ENCODE measurements around the gene TMEM89.

The TMEM89 gene

DNA sequence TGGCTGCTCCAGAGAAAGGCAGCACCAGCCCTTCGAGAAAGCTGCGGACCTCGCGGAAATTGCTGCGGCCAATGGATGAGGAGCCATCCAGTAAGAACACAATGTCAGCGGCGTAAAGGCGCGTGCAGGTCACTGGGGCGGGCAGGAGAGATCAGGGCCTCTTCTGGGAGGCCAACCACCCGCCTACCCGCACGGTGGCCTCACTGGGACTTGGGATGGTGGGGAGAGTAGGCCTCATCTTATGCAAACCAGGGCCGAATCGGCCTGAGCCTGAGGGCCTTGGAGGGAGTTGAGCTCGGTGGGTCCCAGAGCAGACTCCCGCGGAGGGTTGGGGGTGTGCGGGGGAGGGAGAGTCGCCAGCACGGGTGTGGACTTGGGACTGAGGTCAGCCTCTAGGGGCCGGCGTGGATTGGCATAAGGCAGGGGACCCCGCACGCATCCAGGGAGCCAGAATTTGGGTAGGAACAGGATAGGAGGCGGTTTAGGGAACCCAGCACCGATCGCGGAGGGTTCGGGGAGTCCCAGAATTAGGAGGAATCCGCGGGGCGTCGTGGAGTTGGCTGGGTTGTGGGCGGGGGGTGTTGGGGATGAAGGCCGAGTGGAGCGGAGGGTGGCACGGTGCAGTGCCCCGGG lies 27.0 kb downstream of the TMEM89 start:
- Histone ChIP-seq H3K4me1 (ENCODE audit: control insufficient read depth, insufficient read depth, low read length) (peaks cover 48% of the 10 kb centered on the region), H3K27me3 (ENCODE audit: control insufficient read depth, insufficient read depth, low read length) (no peaks in the 10 kb centered on the region), H3K9ac (ENCODE audit: low read depth, low read length) (peak overlapping the region; percentile 66), H3K9me3 (replicated peaks; ENCODE audit: low read length) (no peaks in the 10 kb centered on the region), H3K4me3 (ENCODE audit: low read length) (peak overlapping the region; percentile 66), H3K36me3 (ENCODE audit: insufficient read depth, low read length) (peaks cover 30% of the 10 kb centered on the region), H3K4me2 (ENCODE audit: low read length) (peak overlapping the region; percentile 92)

DNA sequence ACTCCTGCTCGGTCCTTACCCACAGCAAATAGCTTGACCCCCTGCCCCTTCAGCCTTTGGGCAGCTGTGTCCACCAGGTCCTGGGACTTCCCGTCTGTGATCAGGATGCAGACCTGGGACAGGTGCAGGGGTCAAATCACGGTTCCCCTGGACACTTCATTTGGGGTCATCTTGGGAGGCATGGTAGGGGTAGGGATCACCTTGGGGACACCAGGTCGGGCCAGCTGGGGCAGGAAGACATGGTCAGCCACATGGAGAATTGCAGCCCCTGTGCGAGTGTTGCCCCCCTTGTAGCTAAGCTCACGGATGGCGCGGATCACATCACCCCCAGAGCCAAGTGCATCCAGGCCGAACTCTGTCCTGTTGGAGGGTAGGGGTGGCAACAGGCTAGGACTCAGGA lies 28.2 kb downstream of the TMEM89 start:
- Histone ChIP-seq H3K4me1 (ENCODE audit: control insufficient read depth, insufficient read depth, low read length) (peaks cover 36% of the 10 kb centered on the region), H3K9ac (ENCODE audit: low read depth, low read length) (no peak overlapping the region)

DNA sequence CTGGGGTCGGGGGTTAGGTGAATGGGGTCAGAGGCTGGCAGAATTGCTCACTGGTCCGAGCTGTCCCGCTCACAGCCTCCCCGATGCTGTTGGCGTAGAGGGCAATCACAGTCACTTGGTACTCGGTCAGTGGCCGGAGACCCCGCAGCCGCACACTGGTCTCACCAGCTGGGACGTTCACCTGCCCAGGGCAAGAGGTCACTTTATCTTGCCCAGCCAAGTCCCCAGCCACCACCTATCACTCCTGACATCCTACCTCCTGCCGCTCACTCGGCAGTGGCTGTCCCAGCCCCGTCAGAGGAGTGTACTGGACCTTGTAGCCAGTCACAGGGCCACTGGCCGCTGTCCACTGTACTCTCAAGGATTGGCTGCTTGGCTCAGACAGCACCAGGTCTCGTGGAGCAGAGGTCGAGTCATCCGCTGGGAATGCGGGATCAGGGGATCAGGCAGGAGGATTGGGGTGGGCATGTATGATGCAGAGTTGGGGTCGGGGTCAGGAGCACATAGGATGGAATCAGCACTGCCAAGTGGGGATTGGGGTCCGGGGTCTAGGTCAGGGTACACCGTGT lies 29.0 kb downstream of the TMEM89 start:
- Histone ChIP-seq H3K9me3 (replicated peaks; ENCODE audit: low read length) (no peaks in the 10 kb centered on the region), H3K9ac (ENCODE audit: low read depth, low read length) (no peak overlapping the region), H3K27me3 (ENCODE audit: control insufficient read depth, insufficient read depth, low read length) (no peaks in the 10 kb centered on the region), H3K36me3 (ENCODE audit: insufficient read depth, low read length) (peaks cover 13% of the 10 kb centered on the region), H3K4me3 (ENCODE audit: low read length) (no peak overlapping the region), H3K4me1 (ENCODE audit: control insufficient read depth, insufficient read depth, low read length) (peaks cover 28% of the 10 kb centered on the region), H3K4me2 (ENCODE audit: low read length) (no peak overlapping the region)

More for the DNA sequence above, 28.2 kb downstream of the TMEM89 start:
- Histone ChIP-seq H3K27me3 (ENCODE audit: control insufficient read depth, insufficient read depth, low read length) (no peaks in the 10 kb centered on the region), H3K4me2 (ENCODE audit: low read length) (no peak overlapping the region), H3K4me3 (ENCODE audit: low read length) (no peak overlapping the region), H3K9me3 (replicated peaks; ENCODE audit: low read length) (no peaks in the 10 kb centered on the region), H3K36me3 (ENCODE audit: insufficient read depth, low read length) (peaks cover 20% of the 10 kb centered on the region)

DNA sequence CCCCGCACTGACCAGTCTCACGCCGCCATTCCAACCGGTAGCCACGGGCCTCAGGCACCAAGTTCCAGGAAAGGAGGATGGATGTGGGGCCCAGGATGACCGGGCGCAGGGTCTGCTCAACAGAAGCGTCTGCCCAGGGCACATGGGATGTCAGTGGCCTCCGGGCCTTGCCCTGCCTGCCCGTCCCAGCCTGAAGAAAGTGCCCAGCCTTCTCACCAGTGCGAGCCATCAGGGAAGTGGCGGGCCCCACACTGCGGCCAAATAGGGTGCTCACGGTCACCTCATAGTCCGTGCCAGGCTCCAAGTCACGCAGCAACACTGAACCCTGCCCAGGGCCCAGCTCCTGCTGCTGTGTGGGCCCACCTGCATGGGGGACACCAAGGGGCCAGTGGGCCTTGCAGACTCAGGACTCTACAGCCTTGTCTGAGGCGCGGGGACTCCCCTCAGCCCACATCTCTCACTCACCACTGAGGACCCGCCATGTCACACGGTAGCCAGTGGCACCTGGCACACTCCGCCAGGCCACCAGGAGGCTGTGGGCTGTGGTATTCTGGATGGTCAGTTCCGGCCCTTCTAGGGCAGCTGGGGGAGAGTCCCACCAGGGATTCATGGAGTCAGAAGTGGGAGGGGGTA lies 29.6 kb downstream of the TMEM89 start:
- Histone ChIP-seq H3K36me3 (ENCODE audit: insufficient read depth, low read length) (peaks cover 7% of the 10 kb centered on the region), H3K4me2 (ENCODE audit: low read length) (no peak overlapping the region), H3K4me1 (ENCODE audit: control insufficient read depth, insufficient read depth, low read length) (peaks cover 27% of the 10 kb centered on the region), H3K4me3 (ENCODE audit: low read length) (no peak overlapping the region), H3K27me3 (ENCODE audit: control insufficient read depth, insufficient read depth, low read length) (no peaks in the 10 kb centered on the region), H3K9ac (ENCODE audit: low read depth, low read length) (no peak overlapping the region), H3K9me3 (replicated peaks; ENCODE audit: low read length) (no peaks in the 10 kb centered on the region)

DNA sequence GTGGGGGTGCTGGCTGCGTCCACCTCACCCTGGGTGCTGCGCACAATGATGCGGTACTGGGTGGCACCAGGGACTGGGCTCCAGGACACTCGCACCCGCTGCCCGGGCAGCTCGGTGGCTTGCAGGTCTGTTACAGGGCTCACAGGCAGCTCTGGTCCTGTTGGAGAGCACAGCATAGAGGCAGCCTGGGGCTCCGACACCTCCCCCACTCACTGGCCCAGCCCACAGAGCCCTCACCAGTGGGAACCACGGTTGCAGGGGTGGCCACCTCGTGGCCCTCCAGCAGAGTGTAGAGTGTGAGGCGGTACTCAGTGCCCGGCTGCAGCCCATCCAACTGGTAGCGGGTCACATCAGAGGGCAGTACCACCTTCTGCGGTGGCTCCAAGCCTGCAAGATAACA lies 30.1 kb downstream of the TMEM89 start:
- H3K27me3 ChIP-seq (ENCODE audit: control insufficient read depth, insufficient read depth, low read length): no peaks in the 10 kb centered on the region

DNA sequence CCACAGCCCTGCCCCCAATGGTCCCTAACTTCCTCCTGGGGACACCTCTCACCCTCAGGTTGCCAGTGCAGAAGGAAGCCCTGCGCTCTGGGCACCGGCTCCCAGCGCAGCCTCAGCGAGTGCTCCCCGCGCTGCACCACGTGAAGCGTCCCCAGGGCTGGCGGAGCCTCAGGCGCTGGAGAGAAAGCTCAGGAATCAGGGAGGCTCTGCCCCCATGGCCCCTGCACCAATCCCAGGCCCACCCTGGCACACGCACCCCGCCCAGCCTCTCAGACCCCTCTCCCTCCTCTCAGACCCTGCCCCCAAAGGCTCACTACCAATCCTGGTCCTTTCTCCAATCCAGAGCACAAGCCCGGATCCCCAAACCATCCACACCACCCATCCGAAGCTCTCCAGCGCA lies 33.3 kb downstream of the TMEM89 start:
- Histone ChIP-seq H3K9me3 (replicated peaks; ENCODE audit: low read length) (no peaks in the 10 kb centered on the region), H3K36me3 (ENCODE audit: insufficient read depth, low read length) (peaks cover 13% of the 10 kb centered on the region), H3K4me2 (ENCODE audit: low read length) (no peak overlapping the region), H3K4me3 (ENCODE audit: low read length) (no peak overlapping the region), H3K27me3 (ENCODE audit: control insufficient read depth, insufficient read depth, low read length) (no peaks in the 10 kb centered on the region), H3K4me1 (ENCODE audit: control insufficient read depth, insufficient read depth, low read length) (no peaks in the 10 kb centered on the region), H3K9ac (ENCODE audit: low read depth, low read length) (no peak overlapping the region)

More for the DNA sequence above, 30.1 kb downstream of the TMEM89 start:
- peaks cover 24% of the 10 kb centered on the region for H3K4me1 ChIP-seq (ENCODE audit: control insufficient read depth, insufficient read depth, low read length)
- H3K9ac ChIP-seq (ENCODE audit: low read depth, low read length): no peak overlapping the region
- peaks cover 8% of the 10 kb centered on the region for H3K36me3 ChIP-seq (ENCODE audit: insufficient read depth, low read length)
- H3K9me3 ChIP-seq (replicated peaks; ENCODE audit: low read length): no peaks in the 10 kb centered on the region
- H3K4me2 ChIP-seq (ENCODE audit: low read length): no peak overlapping the region
- H3K4me3 ChIP-seq (ENCODE audit: low read length): no peak overlapping the region

DNA sequence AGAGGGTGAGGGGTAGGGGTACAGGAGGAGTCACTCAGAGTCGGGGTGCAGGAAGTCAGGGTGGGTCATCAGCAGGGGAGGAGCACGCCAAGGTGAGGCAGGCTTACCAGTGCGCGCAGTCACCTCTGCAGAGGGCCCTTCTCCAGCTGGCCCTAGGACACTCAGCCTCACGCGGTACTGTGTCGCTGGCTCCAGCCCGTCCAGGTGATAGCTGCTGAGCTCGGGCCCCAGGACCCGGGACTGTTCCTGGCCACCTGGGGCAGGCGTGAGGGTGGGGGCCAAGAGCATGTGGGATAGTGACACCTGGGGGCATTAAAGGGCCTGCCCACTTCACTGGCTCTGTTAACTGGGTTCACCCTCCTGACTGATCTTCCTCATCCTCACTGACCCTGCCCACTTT lies 33.9 kb downstream of the TMEM89 start:
- Histone ChIP-seq H3K4me2 (ENCODE audit: low read length) (no peak overlapping the region), H3K36me3 (ENCODE audit: insufficient read depth, low read length) (peaks cover 12% of the 10 kb centered on the region), H3K4me3 (ENCODE audit: low read length) (no peak overlapping the region), H3K27me3 (ENCODE audit: control insufficient read depth, insufficient read depth, low read length) (no peaks in the 10 kb centered on the region), H3K9ac (ENCODE audit: low read depth, low read length) (no peak overlapping the region), H3K9me3 (replicated peaks; ENCODE audit: low read length) (no peaks in the 10 kb centered on the region), H3K4me1 (ENCODE audit: control insufficient read depth, insufficient read depth, low read length) (no peaks in the 10 kb centered on the region)

DNA sequence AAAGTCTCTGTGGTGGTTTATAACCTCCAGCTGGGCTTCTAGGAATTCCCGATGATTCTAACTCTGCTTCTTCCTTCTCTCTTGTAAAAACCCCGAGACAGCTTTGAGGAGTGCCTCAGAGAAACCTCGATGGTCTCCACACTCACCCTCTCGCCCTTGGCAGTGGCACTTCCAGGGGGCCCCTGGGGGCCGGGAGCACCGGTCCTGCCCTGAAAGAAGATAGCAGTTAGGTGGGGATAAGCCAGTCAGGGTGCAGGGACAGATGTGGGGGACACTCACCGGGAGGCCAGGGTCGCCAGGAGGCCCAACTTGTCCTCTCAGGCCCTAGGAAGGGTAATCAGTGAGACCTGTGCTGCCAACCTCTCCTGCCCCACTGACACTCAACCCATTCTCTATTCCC lies 36.2 kb downstream of the TMEM89 start:
- no peaks in the 10 kb centered on the region for H3K9me3 ChIP-seq (replicated peaks; ENCODE audit: low read length)
- no peak overlapping the region for H3K4me3 ChIP-seq (ENCODE audit: low read length)
- H3K36me3 ChIP-seq (ENCODE audit: insufficient read depth, low read length): peaks cover 16% of the 10 kb centered on the region
- no peak overlapping the region for H3K4me2 ChIP-seq (ENCODE audit: low read length)
- no peaks in the 10 kb centered on the region for H3K27me3 ChIP-seq (ENCODE audit: control insufficient read depth, insufficient read depth, low read length)
- H3K9ac ChIP-seq (ENCODE audit: low read depth, low read length): no peak overlapping the region
- H3K4me1 ChIP-seq (ENCODE audit: control insufficient read depth, insufficient read depth, low read length): no peaks in the 10 kb centered on the region

DNA sequence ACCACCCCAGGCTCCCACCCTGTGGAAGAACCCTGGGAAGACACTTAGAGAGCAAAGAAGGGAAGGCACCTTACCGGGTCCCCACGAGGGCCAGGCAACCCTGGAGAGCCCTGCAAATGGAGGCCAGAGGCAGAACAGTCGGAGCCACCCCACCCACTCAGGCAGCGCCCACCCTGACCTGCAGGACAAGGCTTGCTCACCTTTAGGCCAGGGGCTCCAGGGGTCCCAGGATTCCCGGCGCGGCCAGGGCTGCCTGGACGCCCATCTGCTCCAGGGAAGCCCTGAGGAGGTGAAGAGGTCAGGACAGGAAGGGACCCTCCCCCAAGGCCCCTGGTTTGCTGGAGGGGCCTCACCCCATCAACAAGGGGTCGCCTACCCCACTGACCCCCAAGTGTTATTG lies 36.7 kb downstream of the TMEM89 start:
- no peak overlapping the region for H3K4me3 ChIP-seq (ENCODE audit: low read length)
- H3K4me1 ChIP-seq (ENCODE audit: control insufficient read depth, insufficient read depth, low read length): no peaks in the 10 kb centered on the region
- no peaks in the 10 kb centered on the region for H3K27me3 ChIP-seq (ENCODE audit: control insufficient read depth, insufficient read depth, low read length)
- H3K9me3 ChIP-seq (replicated peaks; ENCODE audit: low read length): no peaks in the 10 kb centered on the region
- H3K36me3 ChIP-seq (ENCODE audit: insufficient read depth, low read length): peaks cover 16% of the 10 kb centered on the region
- no peak overlapping the region for H3K9ac ChIP-seq (ENCODE audit: low read depth, low read length)
- no peak overlapping the region for H3K4me2 ChIP-seq (ENCODE audit: low read length)

DNA sequence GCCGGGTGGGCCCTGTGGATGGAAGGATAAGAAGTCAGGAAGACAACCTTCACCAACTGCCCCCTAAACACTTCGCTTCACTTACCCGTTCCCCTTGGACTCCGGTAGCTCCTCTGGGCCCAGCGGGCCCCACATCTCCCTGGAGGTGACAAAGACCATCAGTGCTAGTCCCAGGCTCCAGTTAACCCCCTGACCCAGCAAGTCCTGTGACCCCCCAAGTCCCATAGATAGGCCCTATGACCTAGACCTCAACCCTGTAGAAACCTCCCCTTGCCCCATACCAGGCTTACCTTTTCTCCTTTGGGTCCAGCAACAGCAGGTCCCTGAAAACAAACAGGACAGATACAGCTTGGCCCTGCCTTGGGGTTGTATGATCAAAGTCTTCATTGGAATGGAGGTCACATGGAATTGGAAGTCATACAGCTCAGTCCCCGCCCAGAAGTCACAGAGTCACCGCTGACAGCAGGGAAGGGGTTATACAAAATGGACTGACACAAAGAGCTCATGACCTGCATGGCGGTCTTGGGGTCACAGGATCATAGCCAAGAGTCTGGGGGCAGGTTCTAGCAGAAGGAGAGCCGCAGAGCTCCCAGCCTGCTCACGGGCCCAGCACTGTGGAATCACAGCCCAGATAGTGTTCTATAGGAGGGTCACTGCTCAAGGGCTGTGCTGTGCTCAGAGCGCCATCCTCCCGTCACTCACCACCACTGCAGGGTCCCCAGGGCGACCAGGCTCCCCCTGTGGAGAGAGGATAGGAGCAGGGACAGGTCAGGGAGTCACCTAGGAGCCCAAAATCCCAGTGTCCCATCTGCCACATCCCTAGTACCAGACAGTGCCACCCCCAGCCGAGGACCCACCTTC lies 39.7 kb downstream of the TMEM89 start:
- Histone ChIP-seq H3K4me2 (ENCODE audit: low read length) (no peak overlapping the region), H3K4me1 (ENCODE audit: control insufficient read depth, insufficient read depth, low read length) (no peaks in the 10 kb centered on the region), H3K4me3 (ENCODE audit: low read length) (no peak overlapping the region), H3K9ac (ENCODE audit: low read depth, low read length) (no peak overlapping the region), H3K36me3 (ENCODE audit: insufficient read depth, low read length) (peaks cover 20% of the 10 kb centered on the region), H3K9me3 (replicated peaks; ENCODE audit: low read length) (no peaks in the 10 kb centered on the region), H3K27me3 (ENCODE audit: control insufficient read depth, insufficient read depth, low read length) (no peaks in the 10 kb centered on the region)

DNA sequence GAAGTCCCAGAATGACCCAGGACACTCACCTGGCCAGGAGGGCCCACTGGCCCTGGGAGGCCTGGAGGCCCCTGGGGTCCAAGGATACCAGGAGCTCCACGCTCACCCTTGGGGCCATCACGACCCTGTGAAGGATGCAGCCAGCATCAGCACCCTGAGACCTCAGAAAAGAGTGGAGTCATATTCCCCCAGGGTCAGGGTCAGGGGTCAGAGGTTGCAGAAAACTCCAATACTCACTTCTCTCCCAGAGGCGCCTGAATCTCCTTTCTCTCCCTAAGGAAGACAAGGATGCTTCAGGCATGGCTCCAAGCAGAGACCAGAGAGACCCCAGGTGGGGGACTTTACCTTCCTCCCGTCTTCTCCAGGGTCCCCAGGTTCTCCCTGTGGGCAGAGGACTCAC lies 44.9 kb downstream of the TMEM89 start:
- H3K4me3 ChIP-seq (ENCODE audit: low read length): no peak overlapping the region
- H3K9ac ChIP-seq (ENCODE audit: low read depth, low read length): no peak overlapping the region
- peaks cover 15% of the 10 kb centered on the region for H3K36me3 ChIP-seq (ENCODE audit: insufficient read depth, low read length)

More for the DNA sequence above, 44.9 kb downstream of the TMEM89 start:
- Histone ChIP-seq H3K4me2 (ENCODE audit: low read length) (no peak overlapping the region), H3K4me1 (ENCODE audit: control insufficient read depth, insufficient read depth, low read length) (no peaks in the 10 kb centered on the region), H3K27me3 (ENCODE audit: control insufficient read depth, insufficient read depth, low read length) (no peaks in the 10 kb centered on the region), H3K9me3 (replicated peaks; ENCODE audit: low read length) (no peaks in the 10 kb centered on the region)

Measured in skeletal muscle satellite cell (primary cell).